Measurements from ENCODE around the gene MAN2B1.
"Not testable (repeated sequence)": the region's sequence is repeated elsewhere in the genome, so short reads cannot be mapped to it uniquely, and the experiment has no call there.

MAN2B1 gene

DNA sequence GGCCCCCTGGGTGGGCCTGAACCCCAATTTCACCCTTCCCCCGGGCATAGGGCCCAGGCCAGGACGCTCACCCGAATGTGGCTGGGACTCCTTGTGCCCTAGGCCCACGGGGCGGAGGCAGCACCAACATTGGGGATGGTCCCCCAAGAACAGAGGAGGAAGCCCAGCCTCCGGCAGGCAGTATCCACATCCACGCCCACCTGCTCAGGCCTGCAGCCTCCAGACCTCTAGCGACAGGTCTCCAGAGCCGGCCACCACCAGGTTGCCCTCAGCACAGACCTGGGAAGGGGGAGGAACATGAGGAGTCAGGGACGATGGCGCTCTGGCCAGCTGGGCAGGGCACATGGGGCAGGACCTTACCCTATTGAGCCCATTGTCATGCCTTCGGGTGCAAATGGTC, 22.5 kb upstream of the MAN2B1 start:
- DNase-seq (ENCODE audit: low spot score), result no peak

GRCh38 chr19:12687496-12688196, 21.1 kb upstream of the MAN2B1 start, which contains the start of gene GNG14:
Gene GNG14, plus strand, starts transcription at chr19:12687998. Its CDS starts 51 bp downstream, at chr19:12688049.
- no peak for DNase-seq (ENCODE audit: low spot score)

DNA sequence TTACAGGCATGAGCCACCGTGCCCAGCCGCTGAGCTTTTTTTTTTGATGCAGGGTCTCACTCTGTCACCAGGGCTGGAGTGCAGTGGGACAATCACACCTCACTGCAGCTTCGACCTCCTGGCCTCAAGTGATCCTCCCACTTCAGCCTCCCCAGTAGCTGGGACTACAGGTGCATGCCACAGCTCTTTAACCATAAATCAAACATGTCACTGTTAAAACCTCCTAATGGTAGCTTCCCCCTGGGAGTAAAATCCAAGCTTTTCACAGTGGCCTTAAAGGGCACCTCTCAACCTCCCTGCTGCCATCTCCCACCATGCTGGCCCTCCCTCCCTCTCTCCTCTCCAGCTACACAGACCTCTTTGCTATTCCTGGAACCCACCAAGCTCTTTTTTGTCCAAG, 19.3 kb upstream of the MAN2B1 start:
- no peak for DNase-seq (ENCODE audit: low spot score)

DNA sequence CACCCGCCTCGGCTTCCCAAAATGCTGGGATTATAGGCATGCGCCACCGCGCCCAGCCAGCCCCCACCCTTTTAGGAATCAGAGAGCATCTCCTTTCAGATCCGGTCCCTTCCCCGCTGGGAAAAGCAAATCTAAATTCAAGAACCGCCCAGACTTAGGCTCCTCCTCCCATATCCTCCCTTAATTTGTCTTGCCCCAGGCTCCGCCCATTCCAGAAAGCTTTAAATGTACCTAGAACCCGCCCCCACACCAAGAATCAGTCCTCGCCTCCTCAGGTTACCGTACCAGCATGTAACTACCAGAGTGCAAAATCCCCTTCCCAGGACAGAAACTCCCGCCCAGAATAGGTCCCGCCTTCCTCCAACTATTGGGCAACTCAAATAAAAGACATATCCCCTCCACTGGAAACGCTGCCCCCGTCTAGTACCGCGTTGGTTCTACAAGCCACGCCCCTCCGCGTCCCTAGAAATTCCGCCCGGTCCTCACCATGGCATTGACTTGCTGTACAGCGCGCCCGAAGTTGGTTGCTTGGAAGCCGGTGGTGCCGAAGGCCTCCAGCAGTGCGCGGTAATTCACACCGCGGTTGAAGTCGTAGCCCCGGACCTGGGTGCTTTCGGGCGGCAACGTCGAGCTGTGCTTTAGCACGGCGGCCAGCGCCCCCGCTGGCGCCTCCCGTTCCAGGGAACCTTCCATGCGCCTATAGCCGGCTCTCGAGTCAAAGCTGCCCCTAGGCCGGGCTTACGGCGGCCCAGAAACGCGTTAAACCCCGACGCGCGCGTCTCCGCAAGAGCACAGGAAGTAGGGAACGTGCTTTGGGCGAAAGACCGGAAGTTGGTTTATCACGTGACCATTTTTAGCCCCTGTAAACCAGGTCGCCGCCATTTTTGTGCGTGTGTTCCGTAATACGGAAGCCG, 14.8 kb upstream of the MAN2B1 start, which contains the start of gene DHPS:
Gene DHPS (minus strand): TSS at position 807 of the 914 bp plus-strand sequence. CDS start 114 bp downstream, at position 693.
- DNase-seq (ENCODE audit: low spot score), result peak; percentile 95

DNA sequence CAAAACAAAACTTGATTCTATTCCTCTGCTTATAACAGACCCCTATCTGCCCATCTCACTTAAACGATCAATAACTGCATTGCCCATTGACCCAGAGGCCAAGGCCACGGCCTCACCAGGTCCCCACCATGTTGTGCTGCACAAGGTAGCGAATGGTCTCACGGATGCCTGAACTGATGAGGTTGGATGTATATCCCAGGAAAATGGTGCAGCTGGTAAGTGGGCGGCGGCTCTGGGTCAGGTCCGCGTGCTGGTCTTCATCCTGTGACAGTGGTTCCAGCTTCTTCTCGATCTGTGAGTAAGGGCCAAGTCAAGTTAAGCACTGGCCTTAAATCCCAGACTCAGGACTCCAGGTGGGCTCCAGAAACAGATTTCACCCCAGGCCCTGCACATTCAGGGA, 13.5 kb upstream of the MAN2B1 start:
- no peak for DNase-seq (ENCODE audit: low spot score)

GRCh38 chr19:12678039-12678438, 11.5 kb upstream of the MAN2B1 start:
- DNase-seq (ENCODE audit: low spot score), result not testable (repeated sequence)

- DNase-seq (ENCODE audit: low spot score), result no peak
These were observed 10.4 kb upstream of the MAN2B1 start for GRCh38 chr19:12676928-12677327.

GRCh38 chr19:12676384-12676792, 9.8 kb upstream of the MAN2B1 start:
- DNase-seq (ENCODE audit: low spot score), result peak; percentile 89

- DNase-seq (ENCODE audit: low spot score), result no peak
These were observed 9.4 kb upstream of the MAN2B1 start for GRCh38 chr19:12675940-12676339.

DNA sequence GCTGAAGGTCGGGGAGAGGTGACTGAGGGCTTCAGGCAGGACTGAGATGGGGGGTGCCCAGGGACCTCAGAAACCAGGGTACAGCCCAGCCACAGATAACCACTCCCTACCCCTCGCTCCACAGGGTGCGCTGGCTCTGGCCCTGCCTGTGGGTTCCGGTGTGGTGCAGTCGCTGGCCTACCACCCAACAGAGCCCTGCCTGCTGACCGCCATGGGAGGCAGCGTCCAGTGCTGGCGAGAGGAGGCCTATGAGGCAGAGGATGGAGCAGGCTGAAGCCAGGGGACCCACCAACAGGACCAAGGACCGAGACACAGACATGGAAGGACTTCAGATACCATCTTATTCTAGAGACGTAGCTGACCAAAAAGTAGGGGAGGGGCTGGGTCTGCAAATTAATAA, 8.9 kb upstream of the MAN2B1 start:
- DNase-seq (ENCODE audit: low spot score), result no peak

GRCh38 chr19:12672744-12673143, 6.2 kb upstream of the MAN2B1 start:
- no peak for DNase-seq (ENCODE audit: low spot score)

GRCh38 chr19:12670159-12670928, 3.8 kb upstream of the MAN2B1 start:
- no peak for DNase-seq (ENCODE audit: low spot score)

- peak; percentile 76 for DNase-seq (ENCODE audit: low spot score)
These were observed 3.0 kb upstream of the MAN2B1 start for GRCh38 chr19:12669270-12670158.

GRCh38 chr19:12668932-12669269, 2.4 kb upstream of the MAN2B1 start:
- DNase-seq (ENCODE audit: low spot score), result peak; percentile 44

GRCh38 chr19:12668346-12668745, 1.8 kb upstream of the MAN2B1 start:
- DNase-seq (ENCODE audit: low spot score), result no peak

DNA sequence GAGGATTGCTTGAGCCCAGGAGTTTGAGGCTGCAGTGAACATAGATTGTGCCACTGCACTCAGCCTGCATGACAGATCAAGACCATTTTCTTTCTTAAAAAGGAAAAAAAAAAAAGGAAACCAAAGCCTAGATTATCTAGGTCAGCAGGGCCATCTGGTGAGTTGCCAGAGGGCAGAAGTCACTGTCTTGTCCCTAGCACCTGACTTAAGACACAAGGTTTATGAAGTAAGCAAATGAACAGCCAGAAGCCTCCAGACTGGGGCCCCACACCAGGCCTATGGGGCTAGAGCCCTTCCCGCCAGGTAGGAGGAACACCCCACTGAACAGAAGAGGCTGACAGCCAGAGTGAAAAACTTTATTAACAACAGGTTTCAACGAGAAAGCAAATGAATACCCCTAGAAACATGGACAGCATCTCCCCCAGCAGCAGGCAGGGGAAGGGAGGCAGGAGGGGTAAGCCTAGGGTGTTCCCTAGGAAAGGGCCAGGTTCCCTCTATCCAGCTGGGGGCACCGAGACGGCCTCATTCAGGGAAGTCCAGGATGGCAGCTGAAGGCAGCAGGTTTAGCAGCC, 1.3 kb upstream of the MAN2B1 start:
- no peak for DNase-seq (ENCODE audit: low spot score)

DNA sequence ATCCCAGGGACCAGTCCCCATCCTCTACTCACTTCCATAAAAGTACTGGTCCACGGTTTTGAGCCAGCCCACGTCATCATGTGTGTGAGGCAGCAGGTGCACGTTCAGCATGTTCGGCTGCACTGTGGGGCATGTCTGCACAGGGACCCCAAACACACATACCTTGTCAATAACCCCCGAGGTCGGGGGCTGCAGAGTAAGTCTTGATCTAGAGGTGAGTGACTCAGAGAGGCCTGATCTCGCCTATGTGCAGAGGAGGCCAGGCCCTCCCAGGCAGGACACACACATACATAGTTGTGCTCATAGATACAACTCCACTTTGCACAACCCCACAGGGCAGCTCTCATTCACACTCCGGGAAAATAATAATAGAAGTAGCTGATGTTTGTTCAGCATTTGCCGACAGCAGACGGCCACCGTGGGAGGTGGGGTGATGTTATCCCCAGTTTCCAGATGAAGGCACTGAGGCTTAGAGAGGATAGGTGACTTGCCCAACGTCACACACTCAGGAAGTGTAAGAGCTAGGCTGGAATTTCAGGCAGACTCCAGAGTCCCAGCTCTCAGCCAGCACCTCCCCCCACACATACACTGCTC, 774 bp downstream of the MAN2B1 start:
- DNase-seq (ENCODE audit: low spot score), result no peak

- peak; percentile 80 for DNase-seq (ENCODE audit: low spot score)
These were observed 1.3 kb downstream of the MAN2B1 start for GRCh38 chr19:12665281-12665573.

GRCh38 chr19:12664406-12665280, 1.9 kb downstream of the MAN2B1 start:
- DNase-seq (ENCODE audit: low spot score), result no peak

DNA sequence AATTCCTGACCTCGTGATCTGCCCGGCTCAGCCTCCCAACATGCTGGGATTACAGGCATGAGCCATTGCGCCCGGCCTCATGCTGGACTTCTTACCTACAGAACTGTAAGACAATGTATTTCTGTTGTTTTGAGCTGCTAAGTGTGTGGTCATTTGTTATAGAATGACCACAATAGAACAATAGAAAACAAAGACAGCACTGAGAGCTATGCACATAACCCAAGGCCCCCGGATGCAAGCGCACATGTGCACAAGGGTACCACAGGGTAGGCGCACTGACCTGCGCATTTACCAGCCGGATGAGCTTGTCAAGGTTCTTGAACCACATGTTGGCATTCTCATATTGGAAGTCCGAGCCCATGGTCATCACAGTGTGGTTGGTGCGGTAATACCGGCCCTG, 5.6 kb downstream of the MAN2B1 start:
- DNase-seq (ENCODE audit: low spot score), result no peak
